A673 (cell line): ENCODE measurements around the gene LIMS1. TPM values are rescaled to one million over a fixed set of nuclear protein-coding genes. Genes with fewer than 3 reads are reported as not detected.

Experiments used
- BruUV-seq: library from RNA; stranded (reverse); fragments of 400-500 nt; replicated peaks from 2 replicates; lab custom pipeline; 2021; lab: Mats Ljungman, UMichigan
- CTCF ChIA-PET: fragments of 300-600 bp; sonication (Branson Sonifier 250); formaldehyde crosslinking; loops from one replicate; lab custom pipeline; 2022; ENCODE audit warnings: antibody characterized with exemption; lab: Charles Lee
- POLR2A ChIA-PET: fragments of 300-600 bp; sonication (Branson Sonifier 250); formaldehyde crosslinking; loops from one replicate; lab custom pipeline; 2022; ENCODE audit warnings: antibody characterized with exemption; ENCODE audit not compliant: low non-redundant PET; lab: Charles Lee
- DNase-seq: peaks from one replicate; pipeline ENCODE4 v3.0.0-alpha.2; 2015; ENCODE audit warnings: low spot score
- H3K27ac ChIP-seq: fragments of 200-600 bp; sonication (generic); 2 replicates; pipeline ENCODE4 v1.5.1; 2016; ENCODE audit warnings: mixed run types, low read depth, mild to moderate bottlenecking, mixed read lengths, antibody characterized with exemption, low read length; ENCODE audit not compliant: poor library complexity, severe bottlenecking
- H3K27me3 ChIP-seq: fragments of 200-600 bp; sonication (generic); replicated peaks from 2 replicates; pipeline ENCODE4 v1.6.1; 2017; ENCODE audit warnings: mixed run types, low read depth, mild to moderate bottlenecking, mixed read lengths, antibody characterized with exemption, low read length; ENCODE audit not compliant: insufficient read depth, poor library complexity
- H3K36me3 ChIP-seq: fragments of 200-600 bp; sonication (generic); 2 replicates; pipeline ENCODE4 v1.6.1; 2016; ENCODE audit warnings: mixed run types, mild to moderate bottlenecking, mixed read lengths, antibody characterized with exemption, low read length; ENCODE audit not compliant: insufficient read depth, poor library complexity, severe bottlenecking
- H3K4me1 ChIP-seq: fragments of 200-600 bp; sonication (generic); 2 replicates; pipeline ENCODE4 v1.6.1; 2017; ENCODE audit warnings: mixed run types, mild to moderate bottlenecking, mixed read lengths, antibody characterized with exemption, low read length; ENCODE audit not compliant: insufficient read depth, poor library complexity, severe bottlenecking
- H3K4me3 ChIP-seq: fragments of 200-600 bp; sonication (generic); 2 replicates; pipeline ENCODE4 v1.5.1; 2016; ENCODE audit warnings: low read depth, mixed run types, mild to moderate bottlenecking, mixed read lengths, low read length; ENCODE audit not compliant: poor library complexity, severe bottlenecking
- H3K9me3 ChIP-seq: fragments of 200-600 bp; sonication (generic); 2 replicates; pipeline ENCODE4 v1.6.1; 2016; ENCODE audit warnings: mixed run types, low read depth, mild to moderate bottlenecking, mixed read lengths, antibody characterized with exemption, low read length; ENCODE audit not compliant: poor library complexity, severe bottlenecking
- CTCF ChIP-seq: fragments of 300-800, 200-600 bp; sonication (generic); conservative IDR thresholded peaks from 2 replicates; pipeline ENCODE4 v1.5.1; 2017; ENCODE audit warnings: low read depth, mild to moderate bottlenecking, antibody characterized with exemption, low read length, moderate library complexity, mixed read lengths
- EZH2 ChIP-seq: fragments of 200-600 bp; sonication (generic); IDR thresholded peaks from 2 replicates; pipeline ENCODE4 v1.6.1; 2017; ENCODE audit warnings: borderline replicate concordance, low read depth, mild to moderate bottlenecking, mixed read lengths, antibody characterized with exemption, low read length; ENCODE audit not compliant: poor library complexity, severe bottlenecking
- intact Hi-C: fragments of 100-400 bp; cut with micrococcal nuclease; formaldehyde crosslinking; loops from one replicate; pipeline ENCODE4 v1.10.0; 2022; ENCODE audit not compliant: unreplicated experiment
- total RNA-seq: library from RNA; stranded (reverse); gene quantifications from 2 replicates; pipeline ENCODE4 v1.2.3, GENCODE V29; 2021

LIMS1 gene
- total RNA-seq, 1 experiment from 2014 or later: 43.9 TPM

GRCh38 chr2:108588070-108588668 lies 53.9 kb downstream of the LIMS1 start:
- Histone ChIP-seq H3K27me3 (no peaks in the 10 kb centered on the region), H3K36me3 (no peaks in the 10 kb centered on the region), H3K4me3 (no peak overlapping the region), H3K9me3 (no peaks in the 10 kb centered on the region), H3K27ac (no peak overlapping the region), H3K4me1 (peaks cover 7% of the 10 kb centered on the region)
- intact Hi-C loops: no loop called here
- no peak for TF ChIP-seq CTCF
- no peak for TF ChIP-seq EZH2
- no peak for DNase-seq
- CTCF ChIA-PET: no interaction called here
- POLR2A ChIA-PET: no interaction called here
- BruUV-seq: no TSS peak

- CTCF ChIA-PET: no interaction called here
- TF ChIP-seq CTCF: no peak
- TF ChIP-seq EZH2: no peak
- Histone ChIP-seq H3K4me1 (peaks cover 13% of the 10 kb centered on the region), H3K27me3 (no peaks in the 10 kb centered on the region), H3K36me3 (no peaks in the 10 kb centered on the region), H3K4me3 (no peak overlapping the region), H3K27ac (no peak overlapping the region), H3K9me3 (no peaks in the 10 kb centered on the region)
- POLR2A ChIA-PET: no interaction called here
- intact Hi-C loops: no loop called here
- DNase-seq: no peak
- no TSS peak for BruUV-seq
These were observed 55.1 kb downstream of the LIMS1 start for GRCh38 chr2:108589372-108589771.

- H3K27ac ChIP-seq: no peak overlapping the region
- H3K4me1 ChIP-seq: peaks cover 17% of the 10 kb centered on the region
- ChIA-PET POLR2A (no interaction called here), CTCF (no interaction called here)
- H3K27me3 ChIP-seq: no peaks in the 10 kb centered on the region
- no peak for DNase-seq
- no peaks in the 10 kb centered on the region for H3K9me3 ChIP-seq
- no peak overlapping the region for H3K4me3 ChIP-seq
- intact Hi-C loops: no loop called here
- TF ChIP-seq EZH2 (no peak), CTCF (no peak)
- no TSS peak for BruUV-seq
- no peaks in the 10 kb centered on the region for H3K36me3 ChIP-seq
These were observed 55.5 kb downstream of the LIMS1 start for GRCh38 chr2:108589781-108590180.
